ENCODE results near the gene TROAP.

The TROAP gene

GRCh38 chr12:49335955-49336644 lies 13.0 kb downstream of the TROAP start:
- 23 to 28% methylated on average over 72 of the region's 72 CpGs for WGBS, 2 experiments
- no peak overlapping the region for H3K4me3 ChIP-seq (ENCODE audit: insufficient read depth, low read depth, low read length)

DNA sequence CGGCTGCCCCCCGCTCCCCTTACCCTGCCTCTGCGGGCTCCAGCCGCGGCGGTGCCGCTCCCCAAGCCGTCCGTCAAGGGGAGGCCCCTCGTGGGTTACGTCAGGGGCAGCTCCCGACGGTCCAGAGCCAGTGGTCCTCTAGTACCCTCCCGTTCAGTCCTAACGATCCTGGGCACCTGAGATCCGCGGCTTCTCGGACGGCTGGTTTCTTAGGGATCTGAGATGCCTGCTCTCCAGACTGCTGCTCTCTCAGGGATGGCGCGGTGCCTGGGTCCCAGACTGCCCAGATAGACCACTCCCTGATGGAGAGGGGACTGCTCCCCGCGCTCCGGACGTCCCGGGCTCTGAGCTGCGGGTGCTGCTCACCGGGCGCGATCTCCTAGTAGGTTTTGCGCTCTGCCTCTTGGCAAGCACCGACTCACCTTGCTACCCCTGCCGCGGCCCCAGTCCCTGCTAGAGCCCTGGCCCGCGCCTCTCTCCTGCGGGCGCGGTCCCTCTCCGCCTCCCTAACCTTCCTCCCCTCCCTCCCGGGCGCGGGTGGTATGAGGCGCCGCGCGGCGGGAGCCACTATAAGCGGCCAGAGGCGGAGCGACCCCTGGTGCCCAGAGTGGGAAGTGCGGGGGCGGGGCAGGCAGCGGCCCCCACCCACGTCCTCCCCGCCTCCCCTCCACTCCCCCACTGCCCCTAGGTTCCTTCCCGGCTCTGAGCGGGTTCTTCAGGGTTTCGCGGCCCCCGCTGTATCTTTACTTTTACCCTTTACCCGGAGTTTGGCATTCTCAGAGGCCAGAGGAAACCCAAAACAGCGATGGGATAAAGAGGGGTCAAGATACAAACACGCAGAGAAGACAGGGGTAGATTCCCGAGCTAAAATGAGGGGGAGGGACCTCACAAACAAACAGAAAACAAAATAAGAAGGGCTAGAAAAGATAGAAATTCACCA lies 13.9 kb downstream of the TROAP start, which contains the start of gene C1QL4:
Gene C1QL4, minus strand, starts transcription at position 544 of the 940 bp plus-strand sequence. CDS start 711 bp downstream, outside the sequence.
- Histone ChIP-seq H3K9me3 (ENCODE audit: control insufficient read depth, low read length) (no peaks in the 10 kb centered on the region), H3K4me3 (ENCODE audit: insufficient read depth, low read depth, low read length) (peak within 1 kb of the TSS; percentile 18), H3K27me3 (ENCODE audit: control insufficient read depth, insufficient read depth, low read length, poor library complexity, severe bottlenecking) (peaks cover 100% of the 10 kb centered on the region), H3K4me1 (ENCODE audit: control insufficient read depth, insufficient read depth, low read length) (peaks cover 20% of the 10 kb centered on the region), H3K36me3 (ENCODE audit: control insufficient read depth, insufficient read depth, low read length) (no peaks in the 10 kb centered on the region), H3K27ac (ENCODE audit: insufficient read depth, low read depth, low read length, poor library complexity, severe bottlenecking) (no peak within 1 kb of the TSS)
- WGBS, 2 experiments = 3% methylated on average over 65 of the region's 65 CpGs

More at GRCh38 chr12:49335955-49336644, 13.0 kb downstream of the TROAP start:
- no peak overlapping the region for H3K27ac ChIP-seq (ENCODE audit: insufficient read depth, low read depth, low read length, poor library complexity, severe bottlenecking)
- no peaks in the 10 kb centered on the region for H3K36me3 ChIP-seq (ENCODE audit: control insufficient read depth, insufficient read depth, low read length)
- H3K9me3 ChIP-seq (ENCODE audit: control insufficient read depth, low read length) = no peaks in the 10 kb centered on the region
- H3K27me3 ChIP-seq (ENCODE audit: control insufficient read depth, insufficient read depth, low read length, poor library complexity, severe bottlenecking) = peaks cover 94% of the 10 kb centered on the region
- H3K4me1 ChIP-seq (ENCODE audit: control insufficient read depth, insufficient read depth, low read length) = peaks cover 13% of the 10 kb centered on the region

DNA sequence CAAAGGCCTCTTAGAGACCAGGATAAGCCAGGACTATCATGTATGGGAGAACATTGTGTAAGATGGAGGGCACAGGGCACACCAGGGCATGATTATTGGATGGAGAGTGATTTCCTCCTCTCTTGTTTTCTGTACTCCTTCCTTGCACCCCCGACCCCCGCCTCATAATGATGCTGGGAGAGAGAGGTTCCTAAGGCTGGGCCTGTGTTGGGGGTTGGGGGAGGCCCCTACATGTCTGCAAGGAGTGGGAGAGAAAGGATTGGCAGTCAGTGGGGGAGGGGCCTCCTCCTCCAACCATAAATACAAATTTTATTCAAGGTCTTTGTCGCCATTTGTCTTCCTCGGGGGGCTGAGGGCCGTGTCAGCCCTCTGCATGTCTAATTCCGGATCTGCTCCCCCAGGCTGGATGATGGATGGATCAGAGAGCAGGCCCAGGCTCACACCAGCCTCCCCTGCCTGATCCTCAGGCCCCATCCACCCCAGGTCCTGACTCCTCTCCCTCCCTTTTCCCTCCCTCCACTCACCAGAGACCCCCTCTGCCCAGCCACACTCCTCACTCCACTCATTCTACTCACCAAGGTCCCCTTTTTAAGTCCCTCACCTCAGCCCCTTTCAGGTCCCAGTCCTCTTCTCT lies 15.9 kb downstream of the TROAP start:
- H3K4me3 ChIP-seq (ENCODE audit: insufficient read depth, low read depth, low read length) = no peak overlapping the region
- peaks cover 20% of the 10 kb centered on the region for H3K4me1 ChIP-seq (ENCODE audit: control insufficient read depth, insufficient read depth, low read length)
- peaks cover 100% of the 10 kb centered on the region for H3K27me3 ChIP-seq (ENCODE audit: control insufficient read depth, insufficient read depth, low read length, poor library complexity, severe bottlenecking)
- H3K36me3 ChIP-seq (ENCODE audit: control insufficient read depth, insufficient read depth, low read length) = no peaks in the 10 kb centered on the region
- no peaks in the 10 kb centered on the region for H3K9me3 ChIP-seq (ENCODE audit: control insufficient read depth, low read length)
- H3K27ac ChIP-seq (ENCODE audit: insufficient read depth, low read depth, low read length, poor library complexity, severe bottlenecking) = no peak overlapping the region
- WGBS, 2 experiments = 42% methylated on average over 4 to 6 of the region's 6 CpGs

- no peaks in the 10 kb centered on the region for H3K9me3 ChIP-seq (ENCODE audit: control insufficient read depth, low read length)
- peaks cover 100% of the 10 kb centered on the region for H3K27me3 ChIP-seq (ENCODE audit: control insufficient read depth, insufficient read depth, low read length, poor library complexity, severe bottlenecking)
- no peak overlapping the region for H3K4me3 ChIP-seq (ENCODE audit: insufficient read depth, low read depth, low read length)
- H3K4me1 ChIP-seq (ENCODE audit: control insufficient read depth, insufficient read depth, low read length) = peaks cover 20% of the 10 kb centered on the region
- 17 to 25% methylated on average over 5 of the region's 5 CpGs for WGBS, 2 experiments
- no peaks in the 10 kb centered on the region for H3K36me3 ChIP-seq (ENCODE audit: control insufficient read depth, insufficient read depth, low read length)
- no peak overlapping the region for H3K27ac ChIP-seq (ENCODE audit: insufficient read depth, low read depth, low read length, poor library complexity, severe bottlenecking)
Observed at GRCh38 chr12:49339464-49339861, 16.4 kb downstream of the TROAP start.

DNA sequence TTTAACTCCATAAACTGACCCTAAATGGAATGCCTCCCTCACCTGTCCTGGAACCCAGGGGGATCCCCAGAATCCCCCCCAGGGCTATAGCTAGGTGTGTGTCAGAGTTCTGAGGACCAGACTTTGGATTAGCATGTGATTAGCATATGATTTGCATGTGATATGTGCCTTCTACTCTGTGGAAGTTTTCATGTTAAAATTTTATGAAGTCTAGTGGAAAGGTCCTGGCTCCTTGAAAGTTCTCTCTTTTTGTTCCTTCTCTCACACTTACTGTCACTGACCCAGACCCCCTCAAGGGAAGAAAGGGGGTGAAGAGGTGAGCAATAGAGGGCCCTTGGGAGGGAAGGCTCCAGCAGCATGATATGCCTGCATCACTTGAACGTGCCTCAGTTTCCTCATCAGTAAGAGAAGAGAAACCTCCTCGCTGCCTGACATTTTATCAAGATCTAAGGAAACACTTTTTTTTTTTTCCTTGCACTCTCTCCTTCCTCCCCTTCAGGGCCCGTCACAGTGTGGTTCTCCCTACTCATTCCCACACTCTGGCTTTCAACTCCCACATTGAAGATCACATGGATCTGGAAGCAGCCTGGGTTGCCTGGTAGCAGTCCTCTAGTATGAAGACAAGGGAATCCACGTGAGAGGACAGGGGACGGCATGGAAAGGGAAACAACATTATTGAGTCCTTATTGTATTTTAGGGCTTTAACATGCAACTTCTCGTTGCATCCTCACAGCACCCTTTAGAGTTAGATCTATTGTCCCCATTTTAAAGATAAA lies 17.2 kb downstream of the TROAP start:
- WGBS, 2 experiments = 40 to 49% methylated on average over 6 of the region's 6 CpGs
- H3K27ac ChIP-seq (ENCODE audit: insufficient read depth, low read depth, low read length, poor library complexity, severe bottlenecking) = no peak overlapping the region
- H3K9me3 ChIP-seq (ENCODE audit: control insufficient read depth, low read length) = no peaks in the 10 kb centered on the region
- peaks cover 100% of the 10 kb centered on the region for H3K27me3 ChIP-seq (ENCODE audit: control insufficient read depth, insufficient read depth, low read length, poor library complexity, severe bottlenecking)
- H3K4me1 ChIP-seq (ENCODE audit: control insufficient read depth, insufficient read depth, low read length) = peaks cover 20% of the 10 kb centered on the region
- no peak overlapping the region for H3K4me3 ChIP-seq (ENCODE audit: insufficient read depth, low read depth, low read length)
- H3K36me3 ChIP-seq (ENCODE audit: control insufficient read depth, insufficient read depth, low read length) = no peaks in the 10 kb centered on the region

- H3K4me3 ChIP-seq (ENCODE audit: insufficient read depth, low read depth, low read length) = no peak overlapping the region
- H3K36me3 ChIP-seq (ENCODE audit: control insufficient read depth, insufficient read depth, low read length) = no peaks in the 10 kb centered on the region
- no peaks in the 10 kb centered on the region for H3K9me3 ChIP-seq (ENCODE audit: control insufficient read depth, low read length)
- 8 to 13% methylated on average over 14 of the region's 14 CpGs for WGBS, 2 experiments
- H3K4me1 ChIP-seq (ENCODE audit: control insufficient read depth, insufficient read depth, low read length) = peaks cover 28% of the 10 kb centered on the region
- H3K27me3 ChIP-seq (ENCODE audit: control insufficient read depth, insufficient read depth, low read length, poor library complexity, severe bottlenecking) = peaks cover 100% of the 10 kb centered on the region
- no peak overlapping the region for H3K27ac ChIP-seq (ENCODE audit: insufficient read depth, low read depth, low read length, poor library complexity, severe bottlenecking)
Observed at GRCh38 chr12:49340971-49341776, 18.1 kb downstream of the TROAP start.

DNA sequence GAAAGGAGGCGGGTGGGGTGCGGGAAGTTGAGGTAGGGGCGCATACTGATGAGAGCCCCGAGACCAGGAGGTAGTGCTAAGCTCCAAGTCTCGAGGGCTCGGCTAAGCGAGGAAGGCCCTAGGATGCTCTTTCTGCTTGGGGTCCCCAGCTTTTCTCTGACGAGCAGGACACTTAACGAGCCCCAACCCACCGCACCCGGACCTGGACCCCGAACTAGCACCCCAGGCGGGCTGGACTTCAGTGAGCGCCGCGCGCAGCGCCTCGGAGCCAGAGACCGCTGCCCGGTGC lies 18.7 kb downstream of the TROAP start:
- H3K36me3 ChIP-seq (ENCODE audit: control insufficient read depth, insufficient read depth, low read length) = no peaks in the 10 kb centered on the region
- no peak overlapping the region for H3K27ac ChIP-seq (ENCODE audit: insufficient read depth, low read depth, low read length, poor library complexity, severe bottlenecking)
- peak overlapping the region; percentile 41 for H3K4me3 ChIP-seq (ENCODE audit: insufficient read depth, low read depth, low read length)
- peaks cover 100% of the 10 kb centered on the region for H3K27me3 ChIP-seq (ENCODE audit: control insufficient read depth, insufficient read depth, low read length, poor library complexity, severe bottlenecking)
- WGBS, 2 experiments = 3 to 5% methylated on average over 21 of the region's 21 CpGs
- no peaks in the 10 kb centered on the region for H3K9me3 ChIP-seq (ENCODE audit: control insufficient read depth, low read length)
- H3K4me1 ChIP-seq (ENCODE audit: control insufficient read depth, insufficient read depth, low read length) = peaks cover 33% of the 10 kb centered on the region

DNA sequence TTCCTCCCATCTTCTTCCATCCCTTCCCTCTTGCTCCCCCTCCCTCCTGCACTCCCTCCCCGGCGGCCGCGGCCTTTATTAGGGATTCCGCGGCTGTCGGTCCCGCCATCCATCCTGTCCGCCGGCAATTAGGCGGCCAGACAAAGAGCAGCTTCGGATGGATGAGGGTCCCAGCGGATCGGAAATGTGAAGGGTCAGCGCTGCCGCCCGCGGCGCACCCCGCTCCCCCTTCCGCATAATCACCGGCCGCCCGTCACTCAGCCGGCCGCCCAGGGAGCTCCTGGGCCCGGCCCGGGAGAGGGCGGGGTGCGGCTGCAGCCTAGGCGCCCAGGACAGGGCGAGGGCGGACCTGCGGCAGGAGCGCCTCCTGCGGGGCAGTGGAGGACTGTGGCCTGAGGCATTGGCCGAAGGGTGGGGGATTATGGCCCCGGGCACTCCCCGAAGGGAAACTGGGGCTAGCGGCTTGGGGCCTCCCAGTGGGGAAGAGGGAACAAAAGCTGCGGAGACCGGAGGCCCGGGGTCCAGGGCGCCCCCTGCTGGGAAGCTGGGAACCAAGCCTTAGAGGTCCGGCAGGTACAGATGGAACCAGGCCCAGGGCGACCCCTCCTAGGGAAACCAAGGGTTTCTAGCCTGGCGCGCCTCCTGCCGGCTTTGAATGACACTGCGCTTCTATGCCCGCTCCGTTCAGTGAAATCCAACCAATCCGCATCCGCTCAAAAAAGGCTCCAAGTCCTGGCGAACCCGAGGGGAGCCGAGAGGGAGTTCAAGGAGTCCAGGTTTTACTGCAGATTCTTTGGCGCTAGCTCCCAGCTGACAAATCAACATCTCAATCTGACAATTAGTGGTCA lies 19.2 kb downstream of the TROAP start:
- Histone ChIP-seq H3K27ac (ENCODE audit: insufficient read depth, low read depth, low read length, poor library complexity, severe bottlenecking) (no peak overlapping the region), H3K9me3 (ENCODE audit: control insufficient read depth, low read length) (no peaks in the 10 kb centered on the region), H3K36me3 (ENCODE audit: control insufficient read depth, insufficient read depth, low read length) (no peaks in the 10 kb centered on the region), H3K4me3 (ENCODE audit: insufficient read depth, low read depth, low read length) (peak overlapping the region; percentile 41), H3K27me3 (ENCODE audit: control insufficient read depth, insufficient read depth, low read length, poor library complexity, severe bottlenecking) (peaks cover 100% of the 10 kb centered on the region), H3K4me1 (ENCODE audit: control insufficient read depth, insufficient read depth, low read length) (peaks cover 35% of the 10 kb centered on the region)
- WGBS, 2 experiments = 0% methylated on average over 58 of the region's 58 CpGs

Data from ectodermal cell (in vitro differentiated cells).